H1 (cell line): Measurements from ENCODE around the gene EIF2B2. TPM values are rescaled to one million over a fixed set of nuclear protein-coding genes. Genes with fewer than 3 reads are reported as not detected.

Experiments
- BRCA1 ChIP-seq: IDR thresholded peaks from 2 replicates; pipeline ENCODE4 v1.6.1; 2012; ENCODE audit warnings: low read depth, low read length, improper control_type of control experiment
- PHF8 ChIP-seq: fragments of 200-600 bp; sonication (generic); conservative IDR thresholded peaks from 2 replicates; pipeline ENCODE4 v1.7.1; 2012; ENCODE audit warnings: low read depth, mild to moderate bottlenecking, inconsistent platforms, low read length, moderate library complexity
- polyA plus RNA-seq, 7 experiments: library from polyadenylated mRNA; depleted of rRNA in 3 of 7; stranded (reverse) in 5 of 7; unstranded in 2 of 7; fragments of >200 nt in 5 of 7; fragments of 200-250 nt in 2 of 7; gene quantifications; 1 replicate in 5 of 7; 2 replicates in 1 of 7; 4 replicates in 1 of 7; pipeline versions ENCODE4 v1.2.1 to v1.2.3, GENCODE V29; 2011 to 2013; ENCODE audit warnings: missing spikeins in 2 of 7, mixed read lengths in 2 of 7
- total RNA-seq: library from RNA; stranded (reverse); fragmentation: NEBNext Ultra II Directional; extraction: Animal tissue kit (Norgen Biotek cat#: 25700); gene quantifications from 2 replicates; pipeline ENCODE4 v1.2.1, GENCODE V29; 2021

EIF2B2 gene
- total and polyA plus RNA-seq, 2 of the 8 experiments (the other 6 are each of a cell fraction or from before 2014, with no cell fraction given) = 42.6 to 79.9 TPM

GRCh38 chr14:74988131-74988530 is 14.6 kb upstream of the EIF2B2 start (continued):
- no peak for TF ChIP-seq PHF8
- no peak for TF ChIP-seq BRCA1
